Prostate gland (tissue), 2 donors: ENCODE results near the gene PRR23E. TPM values are rescaled to one million over a fixed set of nuclear protein-coding genes. Genes with fewer than 3 reads are reported as not detected.

Source experiments
- DNase-seq: peaks from one replicate; pipeline ENCODE4 v3.0.0-alpha.2; 2019; ENCODE audit warnings: low spot score
- H3K27ac ChIP-seq, 2 donors: fragments of 200-600 bp; sonication (generic); 2 replicates each; pipeline ENCODE4 v1.5.1; 2017 to 2019
- H3K27me3 ChIP-seq: fragments of 200-600 bp; sonication (generic); replicated peaks from 2 replicates; pipeline ENCODE4 v1.5.1; 2019; ENCODE audit not compliant: insufficient read depth
- H3K36me3 ChIP-seq, 2 donors: fragments of 200-600 bp; sonication (generic); 1 replicate in 1 of 2; 2 replicates in 1 of 2; pipeline versions ENCODE4 v1.5.1 to v1.8.1; 2017 to 2019
- H3K4me1 ChIP-seq: fragments of 200-600 bp; sonication (generic); replicated peaks from 2 replicates; pipeline ENCODE4 v1.5.1; 2019
- H3K4me3 ChIP-seq, 2 donors: fragments of 200-600 bp; sonication (generic); 2 replicates each; pipeline ENCODE4 v1.5.1; 2017 to 2019
- H3K9me3 ChIP-seq: fragments of 200-600 bp; sonication (generic); 2 replicates; pipeline ENCODE4 v1.5.1; 2017
- CTCF ChIP-seq, 4 experiments: fragments of 200-600 bp in 2 of 4; fragments of 450-650 bp in 2 of 4; sonication (generic) in 2 of 4; IDR thresholded peaks; 1 replicate in 3 of 4; 2 replicates in 1 of 4; pipeline ENCODE4 v1.5.1; 2016 to 2019; ENCODE audit warnings: antibody characterized with exemption in 4 of 4, mild to moderate bottlenecking in 2 of 4, moderate library complexity in 2 of 4
- POLR2A ChIP-seq: fragments of 450-650 bp; IDR thresholded peaks from one replicate; pipeline ENCODE4 v1.6.1; 2016; ENCODE audit warnings: antibody characterized with exemption, mild to moderate bottlenecking
- POLR2AphosphoS5 ChIP-seq: sonication (generic); formaldehyde crosslinking; IDR thresholded peaks from one replicate; pipeline ENCODE4 v1.6.1; 2017; ENCODE audit warnings: antibody characterized with exemption
- WGBS: methylation state at CpG from one replicate; pipeline ENCODE4 v1.1.5; 2018; 5-methylcytosine and 5-hydroxymethylcytosine counted together
- intact Hi-C: fragments of 100-400 bp; cut with DNase I; formaldehyde crosslinking; loops from one replicate; pipeline ENCODE4 v1.14.2; 2022
- total RNA-seq, 2 donors: library from RNA; depleted of rRNA; stranded (reverse); fragments of >200 nt; gene quantifications; one replicate each; pipeline ENCODE4 v1.1.0, GENCODE V29; 2016

The PRR23E gene
- total RNA-seq, 2 donors from 2014 or later = not detected

GRCh38 chr3:127152684-127153505 is 40.0 kb upstream of the PRR23E start:
- Histone ChIP-seq H3K9me3 (no peaks in the 10 kb centered on the region), H3K4me1 (no peaks in the 10 kb centered on the region)

DNA sequence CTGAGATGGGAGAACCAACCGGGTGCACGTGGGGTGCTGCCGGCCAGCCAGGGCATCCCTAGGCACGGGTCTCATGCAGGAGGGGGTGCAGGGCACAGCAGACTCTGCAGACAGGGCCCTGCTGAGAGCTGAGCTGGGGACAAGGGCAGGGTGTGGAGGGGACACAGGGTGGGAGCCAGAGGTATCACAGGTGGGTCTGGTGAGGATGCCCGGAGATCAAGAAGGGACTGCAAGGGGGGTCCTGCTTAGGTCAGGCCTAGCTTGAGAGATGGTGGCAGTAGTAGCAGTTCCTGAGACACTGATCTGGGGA is 39.5 kb upstream of the PRR23E start:
- intact Hi-C loops = no loop called here
- Histone ChIP-seq H3K4me3 (no peak overlapping the region), H3K9me3 (no peaks in the 10 kb centered on the region), H3K27ac (no peak overlapping the region), H3K27me3 (peaks cover 17% of the 10 kb centered on the region), H3K36me3 (no peaks in the 10 kb centered on the region), H3K4me1 (no peaks in the 10 kb centered on the region)
- TF ChIP-seq POLR2A (no peak), CTCF (IDR thresholded peaks at IDR 0.05) (no peak), POLR2AphosphoS5 (no peak)
- DNase-seq = no peak
- WGBS = 93% methylated on average over 5 of the region's 5 CpGs

More at GRCh38 chr3:127152684-127153505, 40.0 kb upstream of the PRR23E start:
- no peak overlapping the region for H3K4me3 ChIP-seq
- TF ChIP-seq POLR2A = no peak
- TF ChIP-seq POLR2AphosphoS5 = no peak
- no peak for TF ChIP-seq CTCF (IDR thresholded peaks at IDR 0.05)
- no peaks in the 10 kb centered on the region for H3K36me3 ChIP-seq
- peaks cover 17% of the 10 kb centered on the region for H3K27me3 ChIP-seq
- intact Hi-C loops = no loop called here
- H3K27ac ChIP-seq = no peak overlapping the region
- WGBS = 87% methylated on average over 9 of the region's 10 CpGs
- no peak for DNase-seq

DNA sequence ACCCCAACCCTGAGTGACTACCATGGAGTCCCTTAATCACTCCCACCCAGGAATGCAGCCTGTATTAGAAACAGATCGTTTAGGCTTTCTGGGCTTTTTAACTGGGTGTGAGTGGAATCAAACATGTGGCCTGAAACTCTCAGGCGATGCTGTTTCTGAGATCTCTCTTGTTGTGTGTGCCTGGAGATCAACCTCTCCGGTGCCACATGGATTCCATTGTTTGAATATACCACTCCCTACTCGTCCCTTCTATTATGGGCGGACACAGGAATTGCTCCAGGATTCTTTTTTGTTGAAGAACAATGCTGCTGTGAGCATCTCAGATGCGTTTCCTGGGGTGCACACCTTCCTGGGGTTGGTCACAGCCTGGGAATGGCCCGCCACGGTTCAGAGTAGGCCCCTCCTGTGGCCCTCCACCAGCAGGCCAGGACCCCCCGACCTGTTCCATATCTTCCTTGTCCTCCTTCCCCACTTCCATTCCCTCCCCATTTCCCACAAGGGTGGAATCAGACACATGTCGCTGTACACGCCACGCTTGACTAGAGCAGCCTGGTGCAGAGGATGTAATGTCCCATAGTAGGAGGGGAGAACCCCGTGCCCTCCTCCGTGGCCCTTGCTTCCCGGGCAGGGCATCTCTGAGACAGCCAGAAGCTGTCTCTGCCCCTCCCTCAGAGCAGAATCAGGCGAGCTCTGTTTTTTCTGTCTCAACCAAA is 36.4 kb upstream of the PRR23E start:
- intact Hi-C loops = no loop called here

DNA sequence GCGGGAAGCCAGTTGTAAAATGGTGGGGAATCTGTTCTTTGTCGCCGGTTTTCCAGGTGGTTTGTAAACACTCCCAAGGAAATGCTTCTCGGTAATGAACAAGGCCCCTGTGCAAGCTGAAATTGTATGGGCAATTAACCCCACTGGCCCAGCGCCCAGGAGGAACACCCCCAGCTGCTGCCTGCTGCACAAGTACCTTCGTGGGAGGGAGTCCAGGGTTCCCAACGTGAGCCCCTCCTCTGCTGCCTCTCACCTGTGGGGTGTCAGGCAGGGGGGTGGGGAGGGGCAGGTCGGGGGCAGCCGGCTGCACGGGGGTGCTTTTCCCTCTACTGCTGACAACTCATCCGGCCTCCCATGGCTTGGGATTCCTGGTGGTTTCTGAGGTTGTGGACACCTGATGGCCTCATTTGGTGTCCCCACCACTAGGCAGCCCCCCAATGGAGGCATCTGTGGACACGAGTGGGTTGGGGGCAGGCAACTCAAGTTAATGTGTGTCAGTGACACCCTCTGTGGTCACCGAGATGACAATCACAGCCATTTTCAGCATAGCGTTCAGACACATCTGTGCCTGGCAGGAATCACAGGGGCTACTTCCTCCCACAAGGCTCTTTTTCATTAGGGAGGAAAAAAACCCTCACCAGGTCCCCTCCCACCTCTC is 35.6 kb upstream of the PRR23E start:
- H3K4me1 ChIP-seq = no peaks in the 10 kb centered on the region
- H3K27ac ChIP-seq = no peak overlapping the region
- no peak for DNase-seq
- H3K4me3 ChIP-seq = no peak overlapping the region
- no peaks in the 10 kb centered on the region for H3K36me3 ChIP-seq
- 16% methylated on average over 14 of the region's 14 CpGs for WGBS
- peaks cover 15% of the 10 kb centered on the region for H3K27me3 ChIP-seq
- TF ChIP-seq POLR2AphosphoS5 (no peak), CTCF (IDR thresholded peaks at IDR 0.05) (no peak), POLR2A (no peak)
- H3K9me3 ChIP-seq = no peaks in the 10 kb centered on the region
- intact Hi-C loops = no loop called here

More for the DNA sequence above, 36.4 kb upstream of the PRR23E start:
- 35% methylated on average over 16 of the region's 16 CpGs for WGBS
- H3K27me3 ChIP-seq = peaks cover 15% of the 10 kb centered on the region
- H3K27ac ChIP-seq = no peak overlapping the region
- no peak for DNase-seq
- TF ChIP-seq CTCF (IDR thresholded peaks at IDR 0.05) = no peak
- no peak for TF ChIP-seq POLR2A
- no peak for TF ChIP-seq POLR2AphosphoS5
- H3K36me3 ChIP-seq = no peaks in the 10 kb centered on the region
- no peaks in the 10 kb centered on the region for H3K9me3 ChIP-seq
- H3K4me1 ChIP-seq = no peaks in the 10 kb centered on the region
- H3K4me3 ChIP-seq = no peak overlapping the region
